ENCODE measurements around the gene PSMB7.

DNA sequence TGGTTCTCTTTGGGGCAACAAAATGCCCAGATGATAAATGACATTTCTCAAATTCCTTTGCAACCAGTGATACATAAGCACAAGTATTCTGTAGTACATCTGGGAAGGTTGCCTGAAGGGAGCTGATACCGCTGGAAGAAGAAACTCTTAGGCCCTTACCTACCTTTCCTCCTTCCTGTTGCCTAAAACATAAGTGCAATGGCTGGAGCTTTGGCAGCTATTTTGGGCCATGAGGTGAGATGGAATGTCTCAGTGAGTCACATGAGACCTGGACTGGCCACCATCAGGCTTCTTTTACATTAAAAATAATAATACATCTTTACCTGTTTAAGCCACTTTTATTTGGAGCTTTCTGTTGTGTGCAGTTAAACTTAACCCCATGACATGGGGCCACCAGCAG lies 23.8 kb upstream of the PSMB7 start:
- TF ChIP-seq POLR2A (IDR thresholded peaks at IDR 0.05; ENCODE audit: low read depth, low read length) (no peak), MAZ (IDR thresholded peaks at IDR 0.05; ENCODE audit: borderline replicate concordance, low read depth, low read length) (no peak)
